ENCODE measurements around the gene ACSL1.
A peak's percentile ranks its signal among the peaks of the same experiment; 100 is the strongest.

The ACSL1 gene

GRCh38 chr4:184808713-184809050 lies 17.1 kb downstream of the ACSL1 start:
- no peak for FAIRE-seq

- no peak for FAIRE-seq
These were observed 17.7 kb downstream of the ACSL1 start for GRCh38 chr4:184807797-184808712.

- FAIRE-seq: no peak
These were observed 18.5 kb downstream of the ACSL1 start for GRCh38 chr4:184807256-184807655.

- no peak for FAIRE-seq
These were observed 19.1 kb downstream of the ACSL1 start for GRCh38 chr4:184806711-184807110.

GRCh38 chr4:184806229-184806550 lies 19.6 kb downstream of the ACSL1 start:
- no peak for FAIRE-seq

GRCh38 chr4:184805462-184806228 lies 20.1 kb downstream of the ACSL1 start:
- no peak for FAIRE-seq

- no peak for FAIRE-seq
These were observed 21.1 kb downstream of the ACSL1 start for GRCh38 chr4:184804621-184805020.

- FAIRE-seq: no peak
These were observed 21.9 kb downstream of the ACSL1 start for GRCh38 chr4:184803874-184804273.

- FAIRE-seq: no peak
These were observed 22.6 kb downstream of the ACSL1 start for GRCh38 chr4:184803133-184803532.

- FAIRE-seq: no peak
These were observed 23.1 kb downstream of the ACSL1 start for GRCh38 chr4:184802697-184803015.

- peak; percentile 92 for FAIRE-seq
These were observed 23.7 kb downstream of the ACSL1 start for GRCh38 chr4:184801781-184802696.

- no peak for FAIRE-seq
These were observed 27.3 kb downstream of the ACSL1 start for GRCh38 chr4:184798504-184798903.

GRCh38 chr4:184796906-184797305 lies 28.9 kb downstream of the ACSL1 start:
- FAIRE-seq: no peak

- no peak for FAIRE-seq
These were observed 30.4 kb downstream of the ACSL1 start for GRCh38 chr4:184795214-184795844.

GRCh38 chr4:184794470-184794869 lies 31.3 kb downstream of the ACSL1 start:
- no peak for FAIRE-seq

- FAIRE-seq: no peak
These were observed 31.9 kb downstream of the ACSL1 start for GRCh38 chr4:184793735-184794355.

- no peak for FAIRE-seq
These were observed 32.7 kb downstream of the ACSL1 start for GRCh38 chr4:184792950-184793555.

- no peak for FAIRE-seq
These were observed 33.4 kb downstream of the ACSL1 start for GRCh38 chr4:184792334-184792733.

GRCh38 chr4:184790826-184791225 lies 34.9 kb downstream of the ACSL1 start:
- no peak for FAIRE-seq

- no peak for FAIRE-seq
These were observed 37.8 kb downstream of the ACSL1 start for GRCh38 chr4:184787766-184788503.

- FAIRE-seq: no peak
These were observed 40.0 kb downstream of the ACSL1 start for GRCh38 chr4:184785813-184786212.

Data from endometrium (tissue), 2 donors.